GM23338 (cell line): Measurements from ENCODE around the gene RPTOR.

Source experiments
- JUNB ChIP-seq: IDR thresholded peaks from one replicate; pipeline ENCODE4 v1.6.1; 2016; ENCODE audit warnings: antibody characterized with exemption; ENCODE audit not compliant: unreplicated experiment
- POLR2AphosphoS5 ChIP-seq: IDR thresholded peaks from 2 replicates; pipeline ENCODE4 v1.6.1; 2016; ENCODE audit warnings: antibody characterized with exemption, low read depth
- TF ChIP-seq, protein P1 (sequence below), 2 experiments: fragments of 200-600 bp in 1 of 2; sonication (generic) in 1 of 2; conservative IDR thresholded peaks; 2 replicates each; pipeline versions ENCODE4 v1.5.1 to v1.6.1; 2016 to 2017; ENCODE audit warnings: antibody characterized with exemption in 2 of 2, low read depth in 2 of 2, mild to moderate bottlenecking in 2 of 2, moderate library complexity in 1 of 2

- TF ChIP-seq, protein P1, sequence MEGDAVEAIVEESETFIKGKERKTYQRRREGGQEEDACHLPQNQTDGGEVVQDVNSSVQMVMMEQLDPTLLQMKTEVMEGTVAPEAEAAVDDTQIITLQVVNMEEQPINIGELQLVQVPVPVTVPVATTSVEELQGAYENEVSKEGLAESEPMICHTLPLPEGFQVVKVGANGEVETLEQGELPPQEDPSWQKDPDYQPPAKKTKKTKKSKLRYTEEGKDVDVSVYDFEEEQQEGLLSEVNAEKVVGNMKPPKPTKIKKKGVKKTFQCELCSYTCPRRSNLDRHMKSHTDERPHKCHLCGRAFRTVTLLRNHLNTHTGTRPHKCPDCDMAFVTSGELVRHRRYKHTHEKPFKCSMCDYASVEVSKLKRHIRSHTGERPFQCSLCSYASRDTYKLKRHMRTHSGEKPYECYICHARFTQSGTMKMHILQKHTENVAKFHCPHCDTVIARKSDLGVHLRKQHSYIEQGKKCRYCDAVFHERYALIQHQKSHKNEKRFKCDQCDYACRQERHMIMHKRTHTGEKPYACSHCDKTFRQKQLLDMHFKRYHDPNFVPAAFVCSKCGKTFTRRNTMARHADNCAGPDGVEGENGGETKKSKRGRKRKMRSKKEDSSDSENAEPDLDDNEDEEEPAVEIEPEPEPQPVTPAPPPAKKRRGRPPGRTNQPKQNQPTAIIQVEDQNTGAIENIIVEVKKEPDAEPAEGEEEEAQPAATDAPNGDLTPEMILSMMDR (conservative IDR thresholded peaks at IDR 0.05; ENCODE audit: low read depth in 2 of 2), result no peak
- no peak for TF ChIP-seq JUNB
- no peak for TF ChIP-seq POLR2AphosphoS5
Measured at GRCh38 chr17:80874866-80875445, 330.3 kb downstream of the RPTOR start.
